ENCODE results near the gene KRT40.

The KRT40 gene

DNA sequence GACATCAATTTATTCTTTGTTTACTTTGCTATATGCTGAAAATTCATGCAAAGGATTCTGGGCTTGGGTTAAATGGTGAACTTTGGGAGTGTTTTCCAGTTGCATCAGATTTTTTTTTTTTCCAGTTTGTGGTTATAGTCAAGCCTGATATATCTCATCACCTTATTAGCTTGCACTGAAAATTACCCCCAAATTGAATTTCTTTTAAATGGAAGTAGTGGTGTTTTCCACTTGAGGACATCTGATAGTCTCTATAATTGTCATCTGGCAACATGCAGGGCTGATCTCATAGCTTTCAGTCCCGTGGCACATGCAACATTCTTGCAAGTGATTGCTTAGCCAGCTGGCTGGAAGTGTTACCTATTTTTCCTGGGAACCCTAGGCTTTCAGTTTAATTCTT is 29.5 kb upstream of the KRT40 start:
- no peak for DNase-seq (ENCODE audit: low read depth in 1 of 2, low spot score in 1 of 2)
- Histone ChIP-seq H3K27ac (replicated peaks) (no peak overlapping the region), H3K4me3 (replicated peaks; ENCODE audit: insufficient read depth, low read length) (no peak overlapping the region), H3K27me3 (ENCODE audit: insufficient read depth, poor library complexity, severe bottlenecking) (no peaks in the 10 kb centered on the region)
- no peak for TF ChIP-seq SPI1 (IDR thresholded peaks at IDR 0.05; ENCODE audit: borderline replicate concordance, low read depth)
- TF ChIP-seq, protein P1, sequence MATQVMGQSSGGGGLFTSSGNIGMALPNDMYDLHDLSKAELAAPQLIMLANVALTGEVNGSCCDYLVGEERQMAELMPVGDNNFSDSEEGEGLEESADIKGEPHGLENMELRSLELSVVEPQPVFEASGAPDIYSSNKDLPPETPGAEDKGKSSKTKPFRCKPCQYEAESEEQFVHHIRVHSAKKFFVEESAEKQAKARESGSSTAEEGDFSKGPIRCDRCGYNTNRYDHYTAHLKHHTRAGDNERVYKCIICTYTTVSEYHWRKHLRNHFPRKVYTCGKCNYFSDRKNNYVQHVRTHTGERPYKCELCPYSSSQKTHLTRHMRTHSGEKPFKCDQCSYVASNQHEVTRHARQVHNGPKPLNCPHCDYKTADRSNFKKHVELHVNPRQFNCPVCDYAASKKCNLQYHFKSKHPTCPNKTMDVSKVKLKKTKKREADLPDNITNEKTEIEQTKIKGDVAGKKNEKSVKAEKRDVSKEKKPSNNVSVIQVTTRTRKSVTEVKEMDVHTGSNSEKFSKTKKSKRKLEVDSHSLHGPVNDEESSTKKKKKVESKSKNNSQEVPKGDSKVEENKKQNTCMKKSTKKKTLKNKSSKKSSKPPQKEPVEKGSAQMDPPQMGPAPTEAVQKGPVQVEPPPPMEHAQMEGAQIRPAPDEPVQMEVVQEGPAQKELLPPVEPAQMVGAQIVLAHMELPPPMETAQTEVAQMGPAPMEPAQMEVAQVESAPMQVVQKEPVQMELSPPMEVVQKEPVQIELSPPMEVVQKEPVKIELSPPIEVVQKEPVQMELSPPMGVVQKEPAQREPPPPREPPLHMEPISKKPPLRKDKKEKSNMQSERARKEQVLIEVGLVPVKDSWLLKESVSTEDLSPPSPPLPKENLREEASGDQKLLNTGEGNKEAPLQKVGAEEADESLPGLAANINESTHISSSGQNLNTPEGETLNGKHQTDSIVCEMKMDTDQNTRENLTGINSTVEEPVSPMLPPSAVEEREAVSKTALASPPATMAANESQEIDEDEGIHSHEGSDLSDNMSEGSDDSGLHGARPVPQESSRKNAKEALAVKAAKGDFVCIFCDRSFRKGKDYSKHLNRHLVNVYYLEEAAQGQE (IDR thresholded peaks at IDR 0.05; ENCODE audit: insufficient replicate concordance, low read depth): no peak
- TF ChIP-seq POLR2AphosphoS5 (IDR thresholded peaks at IDR 0.05; ENCODE audit: low read depth): no peak
- TF ChIP-seq, protein P2, sequence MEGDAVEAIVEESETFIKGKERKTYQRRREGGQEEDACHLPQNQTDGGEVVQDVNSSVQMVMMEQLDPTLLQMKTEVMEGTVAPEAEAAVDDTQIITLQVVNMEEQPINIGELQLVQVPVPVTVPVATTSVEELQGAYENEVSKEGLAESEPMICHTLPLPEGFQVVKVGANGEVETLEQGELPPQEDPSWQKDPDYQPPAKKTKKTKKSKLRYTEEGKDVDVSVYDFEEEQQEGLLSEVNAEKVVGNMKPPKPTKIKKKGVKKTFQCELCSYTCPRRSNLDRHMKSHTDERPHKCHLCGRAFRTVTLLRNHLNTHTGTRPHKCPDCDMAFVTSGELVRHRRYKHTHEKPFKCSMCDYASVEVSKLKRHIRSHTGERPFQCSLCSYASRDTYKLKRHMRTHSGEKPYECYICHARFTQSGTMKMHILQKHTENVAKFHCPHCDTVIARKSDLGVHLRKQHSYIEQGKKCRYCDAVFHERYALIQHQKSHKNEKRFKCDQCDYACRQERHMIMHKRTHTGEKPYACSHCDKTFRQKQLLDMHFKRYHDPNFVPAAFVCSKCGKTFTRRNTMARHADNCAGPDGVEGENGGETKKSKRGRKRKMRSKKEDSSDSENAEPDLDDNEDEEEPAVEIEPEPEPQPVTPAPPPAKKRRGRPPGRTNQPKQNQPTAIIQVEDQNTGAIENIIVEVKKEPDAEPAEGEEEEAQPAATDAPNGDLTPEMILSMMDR (IDR thresholded peaks at IDR 0.05; ENCODE audit: insufficient read depth, low read length): no peak
- no peak for TF ChIP-seq GABPA (IDR thresholded peaks at IDR 0.05; ENCODE audit: low read depth)

DNA sequence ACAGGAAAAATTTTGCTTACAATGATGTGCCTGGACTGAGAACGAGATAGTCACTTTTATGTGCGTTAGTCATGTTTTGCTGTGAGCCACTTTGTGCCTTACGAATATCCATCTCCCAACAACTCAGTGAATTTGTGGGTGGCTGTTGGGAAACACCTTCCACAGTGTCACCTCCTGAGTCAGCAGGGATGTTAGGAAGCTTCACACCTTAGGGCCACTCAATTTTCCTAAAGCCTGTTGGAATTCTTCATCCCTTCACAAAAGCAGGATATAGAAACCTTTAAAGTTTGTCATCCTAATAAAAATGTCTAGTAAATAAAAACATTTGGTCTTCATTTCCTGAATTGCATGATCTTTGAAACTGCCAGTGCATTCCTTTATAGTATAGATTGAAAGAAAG is 29.1 kb upstream of the KRT40 start:
- Histone ChIP-seq H3K27ac (replicated peaks) (no peak overlapping the region), H3K27me3 (ENCODE audit: insufficient read depth, poor library complexity, severe bottlenecking) (no peaks in the 10 kb centered on the region), H3K4me3 (replicated peaks; ENCODE audit: insufficient read depth, low read length) (no peak overlapping the region)
- TF ChIP-seq, protein P1 (IDR thresholded peaks at IDR 0.05; ENCODE audit: insufficient replicate concordance, low read depth): no peak
- TF ChIP-seq, protein P2 (IDR thresholded peaks at IDR 0.05; ENCODE audit: insufficient read depth, low read length): no peak
- TF ChIP-seq POLR2AphosphoS5 (IDR thresholded peaks at IDR 0.05; ENCODE audit: low read depth): no peak
- TF ChIP-seq SPI1 (IDR thresholded peaks at IDR 0.05; ENCODE audit: borderline replicate concordance, low read depth): no peak
- TF ChIP-seq GABPA (IDR thresholded peaks at IDR 0.05; ENCODE audit: low read depth): no peak
- DNase-seq (ENCODE audit: low read depth in 1 of 2, low spot score in 1 of 2): no peak

DNA sequence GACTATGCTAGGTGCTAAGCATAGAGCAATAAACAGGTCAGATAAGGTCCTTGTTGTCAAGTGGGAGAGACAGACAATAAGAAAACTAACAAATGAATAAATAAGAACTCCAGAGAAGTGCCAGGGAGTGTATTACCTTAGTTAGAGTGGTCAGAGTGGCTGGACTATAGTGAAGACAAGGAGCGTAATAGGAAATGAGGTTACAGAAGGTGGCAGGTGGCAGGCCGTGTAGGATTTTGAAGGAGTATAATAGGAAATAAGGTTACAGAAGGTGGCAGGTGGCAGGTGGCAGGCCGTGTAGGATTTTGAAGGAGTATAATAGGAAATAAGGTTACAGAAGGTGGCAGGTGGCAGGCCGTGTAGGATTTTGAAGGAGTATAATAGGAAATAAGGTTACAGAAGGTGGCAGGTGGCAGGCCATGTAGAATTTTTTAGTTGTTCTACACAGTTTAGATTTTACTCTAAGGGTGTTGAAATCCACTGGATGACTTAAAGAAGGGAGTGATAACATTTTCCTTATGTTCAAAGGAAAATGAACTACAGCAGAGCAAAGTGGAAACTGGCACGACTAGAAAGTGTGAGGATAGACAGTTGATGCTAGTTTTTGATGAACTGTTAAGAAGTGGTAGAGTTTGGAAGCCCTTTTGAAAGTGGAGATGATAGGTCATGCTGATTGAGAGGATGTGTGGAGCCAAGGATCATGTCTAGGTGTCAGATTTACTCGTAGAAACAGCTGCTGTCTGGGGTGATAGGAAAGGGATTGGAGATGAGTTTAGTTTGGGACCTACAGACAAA is 28.4 kb upstream of the KRT40 start:
- DNase-seq (ENCODE audit: low read depth in 1 of 2, low spot score in 1 of 2): no peak
- Histone ChIP-seq H3K27ac (replicated peaks) (no peak overlapping the region), H3K27me3 (ENCODE audit: insufficient read depth, poor library complexity, severe bottlenecking) (peaks cover 2% of the 10 kb centered on the region), H3K4me3 (replicated peaks; ENCODE audit: insufficient read depth, low read length) (no peak overlapping the region)
- TF ChIP-seq POLR2AphosphoS5 (IDR thresholded peaks at IDR 0.05; ENCODE audit: low read depth): no peak
- TF ChIP-seq, protein P1 (IDR thresholded peaks at IDR 0.05; ENCODE audit: insufficient replicate concordance, low read depth): no peak
- no peak for TF ChIP-seq SPI1 (IDR thresholded peaks at IDR 0.05; ENCODE audit: borderline replicate concordance, low read depth)
- no peak for TF ChIP-seq GABPA (IDR thresholded peaks at IDR 0.05; ENCODE audit: low read depth)
- TF ChIP-seq, protein P2 (IDR thresholded peaks at IDR 0.05; ENCODE audit: insufficient read depth, low read length): no peak

Measured in HL-60 (cell line).